Activated CD4-positive, alpha-beta T cell treated with anti-CD3 and anti-CD28 coated beads, Interleukin-2, amount 50 U/mL, for 48 hours (primary cell): ENCODE results near the gene POR.

ENCODE experiments used
- DNase-seq, 2 experiments: peaks; one replicate each; pipeline ENCODE4 v3.0.0-alpha.2; 2020

POR gene

DNA sequence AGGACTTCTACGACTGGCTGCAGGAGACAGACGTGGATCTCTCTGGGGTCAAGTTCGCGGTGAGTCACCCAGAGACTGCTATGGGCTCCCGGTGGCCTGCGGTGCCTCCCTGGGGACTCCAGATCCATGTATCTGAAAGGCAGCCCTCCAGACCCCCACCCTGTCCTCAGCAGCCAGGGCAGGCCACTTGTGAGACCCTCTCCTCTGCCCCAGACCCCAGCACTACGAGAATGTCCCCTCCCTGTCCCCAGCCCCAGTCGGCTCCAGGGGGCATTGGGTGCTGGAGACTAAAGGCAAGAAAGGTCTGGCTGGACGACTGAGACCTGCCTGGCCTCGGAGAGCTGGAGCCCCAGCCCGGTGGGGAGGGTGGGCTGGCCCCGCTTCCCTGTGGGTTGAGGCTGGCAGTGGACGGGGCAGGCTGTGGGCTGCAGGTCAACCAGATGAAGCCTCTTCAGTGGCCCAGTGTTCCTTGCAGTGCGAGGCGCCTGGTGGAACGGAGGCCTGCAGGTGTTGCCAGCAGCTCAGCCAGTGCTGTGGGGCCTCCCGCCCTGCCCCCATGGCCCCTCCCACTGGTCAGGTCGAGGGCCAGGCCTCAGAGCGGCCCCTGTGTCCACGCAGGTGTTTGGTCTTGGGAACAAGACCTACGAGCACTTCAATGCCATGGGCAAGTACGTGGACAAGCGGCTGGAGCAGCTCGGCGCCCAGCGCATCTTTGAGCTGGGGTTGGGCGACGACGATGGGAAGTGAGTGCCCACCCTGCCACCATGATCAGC is 65.7 kb downstream of the POR start:
- no peak for DNase-seq

DNA sequence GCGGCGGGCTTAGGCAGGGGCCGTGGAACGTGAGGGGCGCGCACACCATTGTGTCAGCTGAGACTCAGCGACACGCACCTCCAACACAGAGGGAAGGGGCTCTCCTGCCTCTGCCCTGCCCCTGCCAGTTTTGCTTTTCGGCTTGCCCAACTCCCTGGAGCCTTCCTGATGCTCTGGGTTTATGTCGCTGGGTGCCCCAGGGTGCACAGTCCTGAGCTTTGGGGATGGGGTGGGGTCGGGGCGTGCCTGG is 66.2 kb downstream of the POR start:
- DNase-seq, result no peak

DNA sequence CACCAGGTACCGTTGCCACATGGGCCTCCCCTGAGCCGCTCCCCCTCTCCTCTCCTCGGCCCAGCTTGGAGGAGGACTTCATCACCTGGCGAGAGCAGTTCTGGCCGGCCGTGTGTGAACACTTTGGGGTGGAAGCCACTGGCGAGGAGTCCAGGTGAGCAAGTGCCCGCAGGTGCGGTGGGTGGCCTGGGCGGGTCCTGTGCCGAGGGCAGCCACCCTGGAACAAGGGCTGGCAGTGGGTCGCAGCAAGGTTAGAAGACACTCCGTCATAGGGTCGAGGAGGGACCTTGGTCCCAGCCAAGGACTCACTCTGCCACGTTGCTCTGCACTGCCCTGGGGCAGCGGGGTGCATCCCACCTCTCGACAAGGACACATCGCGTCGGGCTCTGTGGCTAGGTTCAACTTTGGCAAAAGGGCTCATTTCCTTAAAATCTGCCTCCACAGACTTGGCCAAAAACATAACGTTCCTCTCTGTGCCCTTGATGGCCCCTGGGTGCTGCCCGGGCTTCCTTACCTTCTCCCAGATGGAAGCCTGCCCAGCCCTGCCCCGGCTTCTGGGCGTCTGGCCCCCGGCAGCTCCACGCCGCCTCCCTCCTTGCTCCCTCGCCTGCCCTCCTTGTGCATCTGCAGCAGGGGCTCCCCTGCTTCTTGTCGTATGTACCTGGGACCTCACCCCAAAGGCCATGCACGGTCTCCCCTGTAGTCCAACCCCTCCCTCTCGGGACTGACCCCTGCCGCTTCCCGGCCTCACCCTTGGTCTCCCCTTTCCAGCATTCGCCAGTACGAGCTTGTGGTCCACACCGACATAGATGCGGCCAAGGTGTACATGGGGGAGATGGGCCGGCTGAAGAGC is 66.7 kb downstream of the POR start:
- DNase-seq, result no peak

DNA sequence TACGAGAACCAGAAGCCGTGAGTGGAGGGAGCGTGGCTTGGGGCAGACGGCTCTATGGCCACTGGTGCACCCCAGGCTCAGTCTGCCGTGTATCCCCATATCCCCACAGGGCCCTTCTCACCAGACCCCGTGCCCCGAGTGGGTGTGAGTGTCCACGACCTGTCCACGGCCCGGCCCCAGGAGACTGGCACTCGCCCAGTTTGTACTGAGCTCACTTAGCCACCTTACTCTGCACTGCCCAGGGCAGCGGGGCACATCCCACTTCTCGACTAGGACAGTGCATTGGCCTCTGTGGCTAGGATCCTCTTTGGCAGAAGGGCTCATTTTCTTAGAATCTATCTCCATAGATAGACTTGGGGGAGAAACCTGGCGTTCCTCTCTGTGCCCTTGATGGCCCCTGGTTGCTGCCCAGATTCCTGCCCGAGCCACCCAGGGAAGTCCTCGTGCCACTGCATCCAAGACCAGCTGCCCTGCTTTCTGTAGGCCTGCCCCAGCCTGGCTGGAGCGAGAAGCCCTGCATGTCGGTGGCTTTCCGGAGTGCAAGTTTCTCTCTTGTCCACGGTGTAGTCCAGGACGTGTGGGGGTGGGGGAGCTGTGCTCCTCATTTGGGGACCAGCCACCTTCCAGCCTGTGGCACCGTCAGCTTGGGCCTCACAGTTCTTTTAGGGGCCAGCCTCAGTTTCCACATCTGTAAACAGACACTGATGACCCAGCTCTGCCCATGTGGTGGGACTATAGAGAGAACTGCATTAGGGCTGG is 67.5 kb downstream of the POR start:
- no peak for DNase-seq

DNA sequence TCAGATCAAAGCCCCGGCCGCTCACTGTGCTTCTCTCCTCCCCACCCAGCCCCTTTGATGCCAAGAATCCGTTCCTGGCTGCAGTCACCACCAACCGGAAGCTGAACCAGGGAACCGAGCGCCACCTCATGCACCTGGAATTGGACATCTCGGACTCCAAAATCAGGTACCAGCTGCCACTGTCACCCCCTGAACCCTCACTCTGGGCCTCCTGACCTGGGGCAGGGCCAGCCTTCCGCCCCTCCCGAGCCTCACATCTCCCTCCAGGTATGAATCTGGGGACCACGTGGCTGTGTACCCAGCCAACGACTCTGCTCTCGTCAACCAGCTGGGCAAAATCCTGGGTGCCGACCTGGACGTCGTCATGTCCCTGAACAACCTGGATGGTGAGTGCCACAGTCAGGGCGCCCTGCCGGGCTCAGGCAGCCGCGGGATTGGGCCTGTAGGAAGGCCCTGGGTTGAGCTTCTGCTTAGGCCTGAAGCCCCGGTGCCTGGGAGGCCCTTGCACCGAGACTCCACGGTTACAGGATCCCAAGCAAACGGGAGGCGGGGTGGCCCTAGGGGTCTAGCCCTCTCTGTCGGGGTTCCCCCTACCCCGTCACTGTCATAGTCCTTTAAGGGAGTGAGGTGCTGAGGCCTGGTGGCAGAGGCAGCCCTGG is 68.6 kb downstream of the POR start:
- no peak for DNase-seq

DNA sequence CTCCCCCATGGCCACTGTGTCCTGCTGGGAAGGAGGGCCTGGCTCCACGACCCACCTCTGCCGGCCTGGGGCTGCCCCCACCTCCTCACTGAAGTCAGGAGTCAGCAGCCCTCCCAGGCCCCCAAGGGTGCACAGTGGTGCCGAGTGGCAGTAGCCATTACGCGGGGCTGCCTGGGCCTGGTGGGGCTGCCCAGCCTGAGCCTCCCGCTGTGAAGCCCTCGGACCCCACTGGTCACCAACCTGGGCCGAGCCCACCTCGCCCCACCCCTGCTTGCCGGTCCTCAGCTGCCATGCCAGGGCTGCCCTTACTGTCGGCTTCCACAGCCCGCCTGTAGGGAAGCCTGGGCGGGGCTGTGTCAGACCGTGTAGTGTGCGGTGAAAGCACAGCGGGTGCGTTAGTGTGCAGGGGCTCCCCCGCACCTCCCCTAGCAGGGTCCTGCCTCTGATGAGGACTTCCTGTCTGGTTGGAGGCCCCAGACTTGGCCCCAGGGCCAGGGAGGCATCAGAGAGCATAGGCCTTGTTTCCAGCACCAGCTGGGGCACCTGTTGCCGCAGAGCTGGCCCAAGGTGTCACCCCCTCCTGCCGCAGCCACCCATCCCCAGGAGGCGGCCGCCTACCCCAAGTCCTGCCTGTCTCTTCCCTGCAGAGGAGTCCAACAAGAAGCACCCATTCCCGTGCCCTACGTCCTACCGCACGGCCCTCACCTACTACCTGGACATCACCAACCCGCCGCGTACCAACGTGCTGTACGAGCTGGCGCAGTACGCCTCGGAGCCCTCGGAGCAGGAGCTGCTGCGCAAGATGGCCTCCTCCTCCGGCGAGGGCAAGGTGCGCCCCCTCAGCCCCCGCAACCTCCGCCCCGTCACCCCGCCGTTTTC is 69.4 kb downstream of the POR start:
- DNase-seq, result no peak

DNA sequence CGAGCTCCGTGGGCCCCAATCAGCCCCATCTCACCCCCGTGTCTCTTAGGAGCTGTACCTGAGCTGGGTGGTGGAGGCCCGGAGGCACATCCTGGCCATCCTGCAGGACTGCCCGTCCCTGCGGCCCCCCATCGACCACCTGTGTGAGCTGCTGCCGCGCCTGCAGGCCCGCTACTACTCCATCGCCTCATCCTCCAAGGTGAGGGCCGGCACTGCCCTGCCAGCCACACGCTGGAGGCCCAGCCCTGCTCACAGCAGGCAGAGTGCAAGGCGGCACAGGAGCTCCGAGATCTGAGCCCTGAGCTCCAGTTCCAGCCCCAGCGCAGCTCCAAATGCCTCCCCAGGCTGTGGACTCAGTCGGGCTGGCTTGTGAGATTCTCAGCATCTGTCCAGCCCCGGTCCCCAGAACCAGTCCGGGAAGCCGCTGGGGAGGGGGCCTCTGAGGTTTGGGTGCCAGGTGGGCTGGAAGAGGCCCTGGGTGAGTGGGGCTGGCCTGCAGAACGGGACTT is 70.1 kb downstream of the POR start:
- no peak for DNase-seq

DNA sequence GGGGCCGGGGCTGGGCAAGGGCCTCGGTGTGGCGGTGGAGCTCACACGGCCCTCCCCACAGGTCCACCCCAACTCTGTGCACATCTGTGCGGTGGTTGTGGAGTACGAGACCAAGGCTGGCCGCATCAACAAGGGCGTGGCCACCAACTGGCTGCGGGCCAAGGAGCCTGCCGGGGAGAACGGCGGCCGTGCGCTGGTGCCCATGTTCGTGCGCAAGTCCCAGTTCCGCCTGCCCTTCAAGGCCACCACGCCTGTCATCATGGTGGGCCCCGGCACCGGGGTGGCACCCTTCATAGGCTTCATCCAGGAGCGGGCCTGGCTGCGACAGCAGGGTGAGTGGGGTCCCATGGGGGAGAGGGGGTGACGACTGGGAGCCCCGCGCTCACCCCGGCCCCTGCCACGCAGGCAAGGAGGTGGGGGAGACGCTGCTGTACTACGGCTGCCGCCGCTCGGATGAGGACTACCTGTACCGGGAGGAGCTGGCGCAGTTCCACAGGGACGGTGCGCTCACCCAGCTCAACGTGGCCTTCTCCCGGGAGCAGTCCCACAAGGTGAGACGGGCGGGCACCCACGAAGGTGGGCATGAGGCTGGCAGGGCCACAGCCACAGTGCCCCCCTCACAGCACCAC is 70.7 kb downstream of the POR start:
- DNase-seq, result no peak

DNA sequence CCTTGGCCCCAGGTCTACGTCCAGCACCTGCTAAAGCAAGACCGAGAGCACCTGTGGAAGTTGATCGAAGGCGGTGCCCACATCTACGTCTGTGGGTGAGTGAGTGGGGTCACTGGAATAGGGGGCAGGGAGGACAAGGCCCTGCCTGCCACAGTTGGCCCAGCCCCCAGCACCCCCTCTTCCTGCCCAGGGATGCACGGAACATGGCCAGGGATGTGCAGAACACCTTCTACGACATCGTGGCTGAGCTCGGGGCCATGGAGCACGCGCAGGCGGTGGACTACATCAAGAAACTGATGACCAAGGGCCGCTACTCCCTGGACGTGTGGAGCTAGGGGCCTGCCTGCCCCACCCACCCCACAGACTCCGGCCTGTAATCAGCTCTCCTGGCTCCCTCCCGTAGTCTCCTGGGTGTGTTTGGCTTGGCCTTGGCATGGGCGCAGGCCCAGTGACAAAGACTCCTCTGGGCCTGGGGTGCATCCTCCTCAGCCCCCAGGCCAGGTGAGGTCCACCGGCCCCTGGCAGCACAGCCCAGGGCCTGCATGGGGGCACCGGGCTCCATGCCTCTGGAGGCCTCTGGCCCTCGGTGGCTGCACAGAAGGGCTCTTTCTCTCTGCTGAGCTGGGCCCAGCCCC is 71.3 kb downstream of the POR start:
- no peak for DNase-seq

DNA sequence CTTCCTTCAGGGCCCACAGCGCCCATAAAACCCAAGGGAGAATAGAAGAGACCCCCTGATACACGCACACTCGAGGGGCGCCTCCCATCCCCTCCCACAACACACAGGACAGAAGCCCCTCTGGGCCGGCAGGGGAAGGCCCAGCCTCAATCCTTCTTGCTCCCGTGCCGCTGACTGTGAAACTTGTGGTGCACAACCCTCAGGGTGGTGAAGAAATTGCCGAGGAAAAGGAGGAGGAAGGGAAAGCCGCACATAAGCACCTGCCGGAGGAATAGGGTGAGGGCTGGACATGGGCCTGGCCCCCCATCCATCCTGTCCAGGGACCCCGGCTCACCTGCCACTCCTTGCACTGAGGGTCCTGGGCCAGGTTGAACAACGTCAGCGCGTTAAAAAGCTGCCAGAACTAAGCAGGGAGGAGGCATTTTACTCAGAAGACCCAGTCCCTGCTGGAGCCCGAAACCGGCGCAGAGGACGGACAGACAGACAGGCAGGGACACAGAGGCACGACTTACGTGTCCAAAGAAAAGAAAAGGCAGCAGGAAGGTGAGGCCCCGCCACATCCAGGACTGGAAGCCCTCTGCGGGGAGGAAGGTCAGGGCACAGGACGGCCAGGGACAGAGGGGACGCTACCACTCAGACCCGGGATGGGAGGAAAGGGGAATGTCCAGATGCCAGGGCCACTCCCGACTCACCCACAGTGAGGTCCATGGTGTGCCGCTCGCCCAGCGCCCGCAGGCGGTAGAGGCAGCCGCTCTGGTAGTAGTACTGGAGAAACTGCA is 72.3 kb downstream of the POR start:
- DNase-seq, result no peak

DNA sequence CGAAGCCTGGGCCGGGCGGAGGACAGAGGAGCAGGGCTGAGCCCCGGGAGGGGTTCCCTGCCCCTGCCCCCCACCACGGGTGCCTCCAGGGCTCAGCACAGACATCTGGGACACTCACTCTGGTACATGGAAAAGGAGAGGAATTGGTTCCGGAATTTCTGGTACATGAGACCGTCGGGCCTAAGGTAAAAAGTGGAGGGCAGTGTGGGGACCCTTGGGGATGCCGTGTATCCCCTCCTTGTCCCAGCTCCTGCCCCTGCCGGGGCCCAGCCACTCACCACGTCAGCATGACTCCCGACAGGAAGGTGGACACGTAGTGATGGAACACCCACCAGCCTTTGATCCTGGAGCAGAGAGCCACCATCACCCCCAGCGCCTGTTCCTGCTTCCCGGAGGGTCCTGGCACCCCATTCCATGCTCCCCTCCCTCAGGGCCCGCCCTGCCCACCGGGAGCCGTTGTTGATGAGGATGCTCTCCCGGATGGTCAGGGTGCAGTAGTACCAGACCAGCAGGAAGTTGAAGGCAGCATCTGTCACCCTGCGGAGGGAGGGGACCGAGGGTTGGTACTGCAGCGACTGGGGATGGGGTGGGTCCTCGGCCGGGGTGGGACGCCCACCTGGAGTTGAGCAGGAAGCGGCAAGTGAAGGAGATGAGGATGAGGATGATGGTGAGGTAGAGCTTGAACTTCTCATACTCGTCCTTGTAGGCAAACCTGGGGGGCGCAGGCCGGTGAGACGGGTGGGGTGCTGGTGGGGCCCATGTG is 73.0 kb downstream of the POR start:
- DNase-seq, result no peak

DNA sequence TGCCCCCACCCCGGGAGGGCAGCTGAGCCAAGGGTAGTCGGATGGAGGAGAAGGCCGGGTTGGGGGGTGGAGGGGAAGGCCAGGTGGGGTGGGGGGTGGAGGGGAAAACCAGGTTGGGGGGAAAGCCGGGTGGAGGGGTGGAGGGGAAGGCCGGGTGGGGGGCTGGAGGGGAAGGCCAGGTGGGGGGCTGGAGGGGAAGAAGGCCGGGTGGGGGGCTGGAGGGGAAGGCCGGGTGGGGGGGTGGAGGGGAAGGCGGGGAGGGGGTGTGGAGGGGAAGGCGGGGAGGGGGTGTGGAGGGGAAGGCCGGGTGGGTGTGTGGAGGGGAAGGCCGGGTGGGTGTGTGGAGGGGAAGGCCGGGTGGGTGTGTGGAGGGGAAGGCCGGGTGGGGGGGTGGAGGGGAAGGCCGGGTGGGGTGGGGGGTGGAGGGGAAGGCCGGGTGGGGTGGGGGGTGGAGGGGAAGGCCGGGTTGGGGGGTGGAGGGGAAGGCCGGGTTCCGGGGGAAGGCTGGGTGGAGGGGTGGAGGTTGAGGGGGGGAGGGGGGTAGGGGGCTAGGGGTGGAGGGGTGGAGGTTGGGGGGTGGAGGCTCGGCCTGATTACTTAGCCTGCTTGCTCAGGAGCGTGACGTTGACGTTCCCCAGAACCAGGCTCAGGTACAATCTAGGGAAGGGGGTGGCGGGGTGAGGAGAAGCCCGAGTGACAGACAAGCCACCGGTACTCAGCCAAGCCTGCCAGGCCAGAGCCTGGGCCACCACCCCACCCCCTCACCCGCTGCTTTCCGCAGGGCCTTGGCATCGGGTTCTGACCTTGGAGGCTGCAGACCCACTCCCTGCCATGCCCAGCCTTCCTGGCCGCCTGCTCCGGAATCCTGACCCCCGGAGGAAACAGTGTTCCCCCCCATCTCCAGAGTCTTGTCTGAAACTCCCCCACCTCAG is 73.9 kb downstream of the POR start:
- no peak for DNase-seq

DNA sequence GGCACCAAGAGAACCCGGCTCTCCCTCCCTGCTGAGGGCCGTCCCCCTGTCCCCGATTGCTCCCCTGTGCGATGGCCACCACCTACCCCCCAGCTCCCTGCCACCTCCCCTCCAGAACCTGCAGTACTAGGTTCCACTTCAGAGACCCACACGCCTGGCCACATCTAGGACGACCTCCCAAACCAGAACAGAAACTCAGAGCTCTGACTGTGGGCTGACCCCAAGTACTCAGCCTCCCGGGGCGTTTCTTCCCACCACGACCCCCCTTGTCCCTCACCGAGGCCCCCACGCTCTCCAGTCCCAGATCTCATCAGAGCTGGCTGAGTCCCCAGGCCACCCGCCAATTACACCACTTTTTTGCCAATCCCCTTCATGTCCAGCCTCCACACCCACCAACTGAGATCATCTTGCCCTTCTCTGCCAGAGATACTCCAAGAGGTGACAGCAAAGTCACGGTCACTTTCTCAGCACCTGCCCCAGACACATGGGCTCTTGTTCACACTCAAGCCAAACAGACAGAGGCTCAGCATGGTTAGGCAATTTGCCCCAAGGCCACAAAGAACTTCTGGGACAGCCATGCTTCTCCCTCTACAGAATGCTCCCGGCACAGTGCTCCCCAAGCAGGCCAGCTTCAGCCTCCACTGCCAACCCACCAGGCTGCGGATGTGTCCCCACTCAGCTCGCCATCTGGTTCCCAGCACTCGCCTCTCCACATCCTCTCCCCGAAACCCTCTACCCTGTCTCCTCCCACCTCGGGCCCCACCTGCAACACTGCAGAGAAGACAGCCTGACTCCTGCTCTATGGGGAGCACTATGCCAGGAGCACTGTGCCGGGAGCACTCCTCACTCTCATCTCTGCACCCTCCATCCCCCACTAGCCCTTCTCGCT is 74.8 kb downstream of the POR start:
- DNase-seq, result no peak

DNA sequence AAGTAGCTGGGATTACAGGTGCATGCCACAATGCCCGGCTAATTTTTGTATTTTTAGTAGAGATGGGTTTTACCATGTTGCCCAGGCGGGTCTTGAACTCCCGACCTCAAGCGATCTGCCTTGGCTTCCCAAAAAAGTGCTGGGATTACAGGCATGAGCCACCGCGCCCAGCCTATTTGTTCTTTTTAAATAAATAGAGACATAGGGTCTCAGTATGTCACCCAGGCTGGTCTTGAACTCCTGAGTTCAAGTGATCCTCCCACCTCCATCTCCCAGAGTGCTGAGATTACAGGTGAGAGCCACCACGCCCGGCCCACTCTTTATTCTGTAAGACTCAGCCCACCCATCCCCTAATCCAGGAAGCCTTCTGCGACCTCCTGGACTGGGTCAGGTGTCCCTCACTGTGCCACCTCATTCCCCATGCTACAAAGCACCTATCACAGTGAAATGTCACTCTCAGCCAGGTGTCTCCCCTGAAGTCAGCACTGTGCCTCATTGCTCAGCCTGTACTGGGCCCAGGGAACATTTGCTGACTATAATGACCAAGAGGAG is 76.7 kb downstream of the POR start:
- no peak for DNase-seq

DNA sequence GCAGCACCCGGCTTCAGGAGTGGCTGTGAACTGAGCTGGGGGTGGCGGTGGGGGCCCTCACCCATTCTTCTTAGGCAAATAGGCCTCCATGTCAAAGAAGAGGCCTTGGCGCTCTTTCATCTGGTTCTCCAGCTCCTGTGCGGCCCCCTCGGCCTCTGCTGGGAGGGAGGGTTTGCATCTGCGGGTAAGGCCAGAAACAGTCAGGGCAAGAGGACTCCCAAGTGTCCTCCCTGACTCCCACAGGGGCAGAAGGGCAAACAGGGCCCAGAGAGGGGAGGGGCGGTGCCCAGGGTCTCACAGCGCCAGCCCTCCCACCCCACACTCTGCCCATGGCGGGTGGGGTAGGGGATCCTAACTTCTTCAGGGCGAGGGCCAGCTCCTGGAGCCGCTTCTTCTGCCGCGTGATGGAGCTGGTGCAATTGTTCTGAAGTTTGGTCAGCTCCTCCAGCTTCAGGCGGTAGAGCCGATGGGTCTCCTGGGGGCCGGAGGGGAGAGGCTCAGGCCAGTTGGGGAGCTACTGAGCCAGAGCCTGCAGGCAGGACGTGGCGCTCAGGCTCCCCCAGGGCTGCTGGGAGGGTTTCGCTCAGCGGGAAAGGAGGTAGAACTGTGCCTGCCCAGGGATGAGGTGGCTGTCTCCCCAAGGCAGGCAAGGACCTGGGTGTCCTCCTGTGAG is 77.3 kb downstream of the POR start:
- DNase-seq, result no peak

DNA sequence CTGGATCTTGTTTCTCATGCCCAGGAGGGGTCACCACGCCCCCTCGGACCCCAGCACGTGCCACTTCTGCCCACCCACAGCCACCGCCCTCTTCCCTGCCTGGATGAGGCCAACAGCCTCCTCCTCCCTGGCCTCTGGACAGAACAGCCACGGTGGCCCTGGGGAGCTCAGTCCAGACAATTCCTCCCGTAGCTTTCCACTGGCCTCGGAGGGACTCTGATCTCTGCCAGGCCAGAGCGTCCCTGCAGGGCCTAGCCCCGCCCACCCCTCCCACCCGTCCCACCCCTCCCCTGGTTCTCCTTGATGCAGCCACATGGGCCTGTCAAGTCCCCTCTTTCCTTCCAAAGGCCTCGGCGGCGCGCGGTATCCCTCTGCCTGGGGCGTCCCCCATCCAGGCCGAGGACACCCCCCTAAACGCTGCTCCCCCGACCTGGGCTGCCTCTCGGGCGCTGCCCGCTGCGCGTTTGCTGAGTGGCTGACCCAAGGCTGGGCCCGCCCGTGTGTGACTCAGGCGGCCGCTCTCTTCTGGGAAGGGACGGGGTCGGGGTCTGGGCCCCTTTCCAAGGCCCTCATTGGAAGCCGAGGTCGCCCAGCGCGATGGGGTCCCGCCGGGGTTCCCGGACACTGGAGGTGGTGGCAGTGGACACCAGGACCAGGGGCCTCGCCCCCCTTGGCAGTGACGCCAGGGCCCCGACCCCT is 78.9 kb downstream of the POR start:
- DNase-seq, result peak in 1 of 2 experiments; percentile 26
